Nephron (organoid): ENCODE results near the gene SMAD3.
A peak's percentile ranks its signal among the peaks of the same experiment; 100 is the strongest.

Source experiments
- H3K27ac Mint-ChIP-seq, 3 experiments: 2 replicates each; pipeline ENCODE4 v1.8.0; 2020; ENCODE audit warnings: mixed read lengths in 3 of 3, mild to moderate bottlenecking in 2 of 3, moderate library complexity in 1 of 3
- H3K27me3 Mint-ChIP-seq: 2 replicates; pipeline ENCODE4 v1.8.0; 2021; ENCODE audit warnings: low read depth, mild to moderate bottlenecking, moderate library complexity, mixed read lengths
- H3K36me3 Mint-ChIP-seq: 2 replicates; pipeline ENCODE4 v1.8.0; 2020; ENCODE audit warnings: low read depth, mixed read lengths
- H3K4me1 Mint-ChIP-seq: 2 replicates; pipeline ENCODE4 v1.8.0; 2020; ENCODE audit warnings: mixed read lengths
- H3K4me3 Mint-ChIP-seq, 3 experiments: 2 replicates each; pipeline ENCODE4 v1.8.0; 2020; ENCODE audit warnings: mild to moderate bottlenecking in 3 of 3, mixed read lengths in 3 of 3, moderate library complexity in 2 of 3
- H3K9me3 Mint-ChIP-seq: 2 replicates; pipeline ENCODE4 v1.8.0; 2020; ENCODE audit warnings: mixed read lengths
- TF ChIP-seq, protein P1 (sequence below), 3 experiments: fragments of 200-600 bp; sonication (generic); IDR thresholded peaks; one replicate each; pipeline ENCODE4 v1.5.0; 2021; ENCODE audit warnings: antibody characterized with exemption in 3 of 3; ENCODE audit not compliant: unreplicated experiment in 3 of 3

Gene SMAD3

DNA sequence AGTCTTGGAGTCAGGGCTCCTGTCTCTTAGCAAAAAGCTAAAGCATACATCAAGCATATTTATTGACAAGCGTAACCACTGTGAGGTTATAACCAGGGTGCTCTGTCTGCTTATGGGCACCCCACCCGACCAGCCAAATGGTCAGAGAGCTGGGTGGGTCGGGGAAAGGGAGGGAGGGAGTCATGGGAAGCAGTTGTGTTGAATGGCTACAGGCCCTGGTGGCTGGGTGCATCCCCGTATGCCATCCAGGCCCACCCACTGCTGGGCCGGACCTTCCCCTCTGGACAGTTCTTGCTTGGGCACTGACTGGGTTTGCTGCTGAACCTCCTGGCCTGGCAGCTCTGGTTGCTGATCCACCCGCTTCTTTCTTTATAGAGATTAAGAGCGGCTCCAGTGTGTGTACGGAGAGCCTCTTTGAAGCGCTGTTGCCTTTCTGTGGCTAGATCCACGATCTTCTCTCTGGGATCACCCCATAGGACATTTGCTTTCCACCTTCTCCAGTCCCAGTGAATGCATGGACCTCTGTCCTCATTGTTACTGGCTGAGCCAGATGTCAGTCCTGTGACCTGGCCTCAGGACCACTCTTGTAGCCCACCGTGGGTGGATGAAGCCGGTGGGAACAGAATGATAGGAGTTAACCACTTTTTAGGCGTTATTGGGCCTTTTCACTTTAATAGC is 59.6 kb downstream of the SMAD3 start:
- H3K36me3 Mint-ChIP-seq, result peaks cover 5% of the 10 kb centered on the region
- H3K9me3 Mint-ChIP-seq, result no peaks in the 10 kb centered on the region
- TF ChIP-seq, protein P1, sequence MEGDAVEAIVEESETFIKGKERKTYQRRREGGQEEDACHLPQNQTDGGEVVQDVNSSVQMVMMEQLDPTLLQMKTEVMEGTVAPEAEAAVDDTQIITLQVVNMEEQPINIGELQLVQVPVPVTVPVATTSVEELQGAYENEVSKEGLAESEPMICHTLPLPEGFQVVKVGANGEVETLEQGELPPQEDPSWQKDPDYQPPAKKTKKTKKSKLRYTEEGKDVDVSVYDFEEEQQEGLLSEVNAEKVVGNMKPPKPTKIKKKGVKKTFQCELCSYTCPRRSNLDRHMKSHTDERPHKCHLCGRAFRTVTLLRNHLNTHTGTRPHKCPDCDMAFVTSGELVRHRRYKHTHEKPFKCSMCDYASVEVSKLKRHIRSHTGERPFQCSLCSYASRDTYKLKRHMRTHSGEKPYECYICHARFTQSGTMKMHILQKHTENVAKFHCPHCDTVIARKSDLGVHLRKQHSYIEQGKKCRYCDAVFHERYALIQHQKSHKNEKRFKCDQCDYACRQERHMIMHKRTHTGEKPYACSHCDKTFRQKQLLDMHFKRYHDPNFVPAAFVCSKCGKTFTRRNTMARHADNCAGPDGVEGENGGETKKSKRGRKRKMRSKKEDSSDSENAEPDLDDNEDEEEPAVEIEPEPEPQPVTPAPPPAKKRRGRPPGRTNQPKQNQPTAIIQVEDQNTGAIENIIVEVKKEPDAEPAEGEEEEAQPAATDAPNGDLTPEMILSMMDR (IDR thresholded peaks at IDR 0.05; ENCODE audit: unreplicated experiment in 3 of 3), result no peak
- H3K27me3 Mint-ChIP-seq, result peaks cover 5% of the 10 kb centered on the region
- H3K4me3 Mint-ChIP-seq, result peak overlapping the region; percentile 15 to 78 (median 66)
- H3K4me1 Mint-ChIP-seq, result peaks cover 87% of the 10 kb centered on the region
- peak overlapping the region; percentile 90 to 98 (median 91) for H3K27ac Mint-ChIP-seq

DNA sequence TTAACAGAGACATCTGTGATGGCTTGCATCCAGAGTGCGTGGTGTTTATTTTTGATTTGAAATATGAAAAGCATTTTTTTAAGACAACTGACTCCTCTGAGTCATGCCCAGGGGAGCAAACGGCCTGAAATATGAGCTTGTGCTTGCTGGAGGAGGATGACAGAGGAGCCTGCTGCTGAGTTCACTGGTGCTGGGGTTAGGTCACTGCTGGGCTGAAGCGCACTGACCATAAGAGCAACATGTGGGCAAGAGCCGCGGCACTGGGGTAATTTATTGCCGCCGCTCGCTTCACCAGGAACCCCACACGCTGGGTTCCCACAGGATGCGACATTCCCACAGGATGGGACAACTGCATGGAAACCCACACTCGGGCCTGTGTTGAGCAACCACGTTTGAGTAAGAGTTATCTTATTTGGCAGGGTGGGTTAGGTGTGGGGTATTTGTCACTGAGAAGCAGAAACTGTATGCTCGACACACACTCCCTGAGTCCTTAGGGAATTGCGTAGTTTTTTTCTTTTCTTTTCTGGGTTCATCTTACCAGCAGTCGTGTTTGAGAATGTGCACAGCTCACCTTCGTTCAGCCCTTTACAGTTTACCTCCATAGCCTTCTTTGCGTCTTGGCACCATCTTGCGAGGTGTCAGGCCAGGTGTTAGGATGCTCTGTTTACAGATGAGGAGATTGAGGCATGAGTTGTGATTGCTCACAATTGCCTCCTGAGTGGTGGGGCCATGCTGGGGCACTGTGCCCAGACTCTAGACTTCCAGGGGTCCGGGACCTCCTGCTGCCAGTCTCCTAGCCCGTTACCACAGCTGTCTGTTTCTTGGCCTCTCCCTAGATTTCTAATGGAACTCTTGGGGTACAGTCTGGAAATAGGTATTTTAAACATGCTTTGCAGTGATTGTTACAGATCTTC is 60.4 kb downstream of the SMAD3 start:
- TF ChIP-seq, protein P1 (IDR thresholded peaks at IDR 0.05; ENCODE audit: unreplicated experiment in 3 of 3), result no peak
- Mint-ChIP-seq H3K4me3 (peak overlapping the region; percentile 15 to 78 (median 66)), H3K27me3 (no peaks in the 10 kb centered on the region), H3K4me1 (peaks cover 85% of the 10 kb centered on the region), H3K27ac (peak overlapping the region; percentile 90 to 98 (median 91)), H3K9me3 (no peaks in the 10 kb centered on the region), H3K36me3 (peaks cover 5% of the 10 kb centered on the region)

DNA sequence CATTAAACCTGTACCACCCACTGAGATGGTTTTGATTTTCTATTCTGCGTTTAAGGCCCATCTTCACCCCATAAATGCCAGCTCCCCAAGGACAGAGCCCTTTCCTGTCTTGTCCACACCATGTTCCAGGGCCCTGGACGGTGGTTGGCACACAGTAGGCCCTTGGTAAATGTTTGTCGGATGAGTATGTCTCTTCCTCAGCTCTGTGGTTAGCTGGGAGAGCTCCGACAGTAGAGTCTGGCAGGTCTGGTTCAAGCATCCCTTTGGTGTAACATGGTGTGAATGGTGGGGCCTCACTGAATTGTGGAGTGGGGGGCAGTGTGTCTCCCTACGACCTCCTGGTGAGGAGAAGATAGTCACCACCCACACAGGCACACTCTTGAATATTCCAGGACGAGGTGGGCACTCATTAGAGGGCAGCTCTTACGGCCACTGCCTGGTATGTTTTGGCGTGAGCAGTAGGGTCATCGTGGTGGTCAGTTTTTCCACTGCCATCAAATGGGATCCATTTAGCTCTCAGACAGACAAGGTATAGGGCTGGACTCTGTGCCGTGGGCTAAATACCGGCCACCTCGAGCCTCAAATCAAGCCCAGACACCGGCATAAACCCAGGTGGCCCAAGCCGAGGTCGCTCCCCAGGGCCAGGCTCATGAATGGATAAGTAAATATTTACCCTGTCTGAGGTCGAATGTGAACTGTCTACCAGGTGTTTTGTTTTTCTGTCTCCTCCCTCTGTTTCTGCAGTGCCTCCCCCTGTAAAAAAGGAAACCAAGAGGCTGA is 61.3 kb downstream of the SMAD3 start:
- TF ChIP-seq, protein P1 (IDR thresholded peaks at IDR 0.05; ENCODE audit: unreplicated experiment in 3 of 3), result no peak
- H3K27me3 Mint-ChIP-seq, result no peaks in the 10 kb centered on the region
- H3K9me3 Mint-ChIP-seq, result no peaks in the 10 kb centered on the region
- peaks cover 5% of the 10 kb centered on the region for H3K36me3 Mint-ChIP-seq
- H3K4me3 Mint-ChIP-seq, result no peak overlapping the region
- peak overlapping the region; percentile 90 to 98 (median 91) for H3K27ac Mint-ChIP-seq
- peaks cover 84% of the 10 kb centered on the region for H3K4me1 Mint-ChIP-seq

DNA sequence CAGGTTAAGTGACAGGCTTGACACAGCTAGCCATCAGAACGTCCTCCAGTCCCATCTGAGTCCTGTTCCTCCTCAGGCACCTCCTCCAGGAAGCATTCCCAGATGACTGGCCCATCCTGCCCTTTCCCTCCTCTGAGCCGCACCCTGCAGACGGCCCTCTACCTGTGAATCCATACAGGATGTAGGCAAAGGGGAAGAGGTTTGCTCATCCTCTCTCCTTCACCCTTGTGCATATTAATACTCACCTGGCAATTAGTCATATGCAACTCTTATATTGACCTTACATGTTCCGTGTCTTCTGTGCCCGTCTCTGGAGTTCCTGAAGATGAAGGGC is 61.9 kb downstream of the SMAD3 start:
- Mint-ChIP-seq H3K4me1 (peaks cover 84% of the 10 kb centered on the region), H3K4me3 (peak overlapping the region in 1 of 3 experiments; percentile 33)

DNA sequence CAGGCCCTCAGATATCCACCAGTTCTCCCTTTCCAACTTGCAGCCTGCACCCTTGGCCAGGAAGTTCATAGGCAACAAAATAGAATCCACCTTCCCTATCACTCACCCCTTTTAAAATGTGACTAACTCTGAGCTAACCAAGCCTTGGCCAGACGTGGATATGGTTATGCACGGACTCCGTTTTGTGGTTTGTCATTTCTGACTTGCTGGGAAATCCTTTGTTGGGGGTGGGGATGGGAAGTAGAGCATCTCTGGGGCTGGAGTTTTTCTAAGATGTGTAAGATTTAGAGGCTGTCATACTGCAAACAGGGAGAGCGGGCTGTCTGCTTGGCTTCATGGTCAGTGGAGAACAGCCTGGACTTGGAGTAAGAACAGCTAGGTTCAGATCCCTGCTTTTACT is 62.6 kb downstream of the SMAD3 start:
- TF ChIP-seq, protein P1 (IDR thresholded peaks at IDR 0.05; ENCODE audit: unreplicated experiment in 3 of 3), result no peak
- H3K9me3 Mint-ChIP-seq, result no peaks in the 10 kb centered on the region
- peaks cover 88% of the 10 kb centered on the region for H3K4me1 Mint-ChIP-seq
- H3K36me3 Mint-ChIP-seq, result peaks cover 5% of the 10 kb centered on the region
- peak overlapping the region; percentile 55 to 73 (median 66) for H3K27ac Mint-ChIP-seq
- no peaks in the 10 kb centered on the region for H3K27me3 Mint-ChIP-seq
- peak overlapping the region in 1 of 3 experiments; percentile 7 for H3K4me3 Mint-ChIP-seq

More for the DNA sequence above, 61.9 kb downstream of the SMAD3 start:
- Mint-ChIP-seq H3K36me3 (peaks cover 5% of the 10 kb centered on the region), H3K27me3 (no peaks in the 10 kb centered on the region), H3K9me3 (no peaks in the 10 kb centered on the region), H3K27ac (peak overlapping the region; percentile 55 to 73 (median 66))
- TF ChIP-seq, protein P1 (IDR thresholded peaks at IDR 0.05; ENCODE audit: unreplicated experiment in 3 of 3), result no peak
